Measurements from ENCODE around the gene TOMM34. TPM values are rescaled to one million over a fixed set of nuclear protein-coding genes. Genes with fewer than 3 reads are reported as not detected.

Gene TOMM34
- polyA plus RNA-seq, 3 donors: 6.4 to 9.1 (median 7.7) TPM

- Mint-ChIP-seq H3K36me3 (peaks cover 63 to 88% of the 10 kb centered on the region in 2 donors), H3K4me1 (peaks cover 2% of the 10 kb centered on the region), H3K27me3 (ENCODE audit: low read depth in 3 of 3) (no peaks in the 10 kb centered on the region), H3K9me3 (no peaks in the 10 kb centered on the region), H3K27ac (peak overlapping the region in 1 of 7 donors; percentile 23), H3K4me3 (no peak overlapping the region)
- no peak for TF ChIP-seq CTCF (IDR thresholded peaks at IDR 0.05)
- Histone ChIP-seq H3K27ac (ENCODE audit: low read depth in 1 of 2, low read length in 2 of 2) (peak overlapping the region in 1 of 2 donors; percentile 15), H3K9me3 (replicated peaks in 1 of 2; ENCODE audit: control insufficient read depth in 1 of 2, insufficient read depth in 1 of 2, low read length in 2 of 2) (no peaks in the 10 kb centered on the region), H3K9ac (ENCODE audit: insufficient read depth, low read length, poor library complexity, severe bottlenecking) (no peak overlapping the region), H3K4me3 (replicated peaks in 1 of 3; ENCODE audit: low read depth in 2 of 3, low read length in 3 of 3) (no peak overlapping the region), H3K79me2 (ENCODE audit: insufficient read depth, low read length) (peaks cover 84% of the 10 kb centered on the region), H4K20me1 (ENCODE audit: insufficient read depth, low read length) (peaks cover 94% of the 10 kb centered on the region), H3K36me3 (replicated peaks in 1 of 2; ENCODE audit: control insufficient read depth in 1 of 2, insufficient read depth in 2 of 2, low read length in 2 of 2) (peaks cover 74 to 91% of the 10 kb centered on the region in 2 donors), H3K4me1 (ENCODE audit: control insufficient read depth in 1 of 2, insufficient read depth in 2 of 2, low read length in 2 of 2) (no peaks in the 10 kb centered on the region), H2AFZ (ENCODE audit: insufficient read depth, low read depth, low read length, poor library complexity, severe bottlenecking) (no peak overlapping the region), H3K27me3 (ENCODE audit: control insufficient read depth in 2 of 2, insufficient read depth in 2 of 2, low read length in 2 of 2) (no peaks in the 10 kb centered on the region), H3K4me2 (replicated peaks; ENCODE audit: extremely low read depth, low read length, poor library complexity, severe bottlenecking) (no peak overlapping the region)
- no peak for DNase-seq
- intact Hi-C loops (cut with micrococcal nuclease): no loop called here
These were observed 48.4 kb upstream of the TOMM34 start for GRCh38 chr20:45008521-45009049.

GRCh38 chr20:44997668-44998067 lies 37.5 kb upstream of the TOMM34 start:
- Histone ChIP-seq H3K4me3 (replicated peaks in 1 of 3; ENCODE audit: low read depth in 2 of 3, low read length in 3 of 3) (no peak overlapping the region), H3K9ac (ENCODE audit: insufficient read depth, low read length, poor library complexity, severe bottlenecking) (no peak overlapping the region), H3K27me3 (ENCODE audit: control insufficient read depth in 2 of 2, insufficient read depth in 2 of 2, low read length in 2 of 2) (no peaks in the 10 kb centered on the region), H3K79me2 (ENCODE audit: insufficient read depth, low read length) (peaks cover 81% of the 10 kb centered on the region), H3K4me2 (replicated peaks; ENCODE audit: extremely low read depth, low read length, poor library complexity, severe bottlenecking) (no peak overlapping the region), H3K4me1 (ENCODE audit: control insufficient read depth in 1 of 2, insufficient read depth in 2 of 2, low read length in 2 of 2) (peaks cover 10 to 19% of the 10 kb centered on the region in 2 donors), H3K9me3 (replicated peaks in 1 of 2; ENCODE audit: control insufficient read depth in 1 of 2, insufficient read depth in 1 of 2, low read length in 2 of 2) (no peaks in the 10 kb centered on the region), H3K27ac (ENCODE audit: low read depth in 1 of 2, low read length in 2 of 2) (peak overlapping the region in 1 of 2 donors; percentile 37), H3K36me3 (replicated peaks in 1 of 2; ENCODE audit: control insufficient read depth in 1 of 2, insufficient read depth in 2 of 2, low read length in 2 of 2) (peaks cover 76 to 84% of the 10 kb centered on the region in 2 donors), H4K20me1 (ENCODE audit: insufficient read depth, low read length) (peaks cover 52% of the 10 kb centered on the region), H2AFZ (ENCODE audit: insufficient read depth, low read depth, low read length, poor library complexity, severe bottlenecking) (no peak overlapping the region)
- Mint-ChIP-seq H3K4me3 (no peak overlapping the region), H3K36me3 (peaks cover 70 to 77% of the 10 kb centered on the region in 2 donors), H3K27me3 (ENCODE audit: low read depth in 3 of 3) (no peaks in the 10 kb centered on the region), H3K9me3 (no peaks in the 10 kb centered on the region), H3K4me1 (peaks cover 13% of the 10 kb centered on the region), H3K27ac (peak overlapping the region in 1 of 7 donors; percentile 19)
- DNase-seq: no peak
- WGBS (ENCODE audit: insufficient coverage): 94% methylated on average over 2 of the region's 5 CpGs
- no peak for TF ChIP-seq CTCF (IDR thresholded peaks at IDR 0.05)
- intact Hi-C loops (cut with micrococcal nuclease): loop anchor here in 1 of 2 donors (5.0 kb wide), 1 partner anchor 40 kb away; no protein-coding TSS in a partner anchor

Data from CD14-positive monocyte (primary cell).